GM21723 (cell line): ENCODE results near the gene ATP1A3.
"Not testable (repeated sequence)": the region's sequence is repeated elsewhere in the genome, so short reads cannot be mapped to it uniquely, and the experiment has no call there.

ENCODE experiments used
- ATAC-seq: cut with Tn5 transposase; IDR thresholded peaks from one replicate; pipeline ENCODE4 v1.9.1; 2021; ENCODE audit warnings: mild to moderate bottlenecking, moderate library complexity; ENCODE audit not compliant: unreplicated experiment

ATP1A3 gene

GRCh38 chr19:41955521-41955920, 38.5 kb downstream of the ATP1A3 start:
- no peak for ATAC-seq

DNA sequence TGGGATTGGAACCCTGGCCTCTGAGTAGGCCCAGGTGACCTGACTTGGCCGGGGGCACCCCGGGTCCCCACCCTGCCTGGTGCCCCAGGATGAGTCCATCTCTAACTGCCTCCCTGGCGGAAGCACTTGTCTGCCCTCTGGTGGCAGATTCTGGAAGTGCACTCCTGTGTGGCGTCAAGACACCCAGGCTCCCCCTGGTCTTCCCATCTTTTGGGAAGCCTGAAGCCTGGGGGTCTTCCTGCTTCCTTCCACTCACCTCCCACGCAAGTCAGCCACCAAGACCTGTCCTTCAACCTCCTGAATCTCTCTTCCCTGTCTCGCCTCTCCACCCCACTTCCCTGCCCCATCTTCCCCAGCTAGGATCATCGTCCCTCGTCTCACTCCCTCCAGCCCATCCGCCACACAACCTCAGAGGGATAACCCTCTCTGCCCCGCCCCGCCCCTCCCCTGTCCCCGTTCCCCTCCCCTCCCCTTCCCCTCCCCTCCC, 42.3 kb downstream of the ATP1A3 start:
- ATAC-seq = no peak

- no peak for ATAC-seq
These were observed 46.9 kb downstream of the ATP1A3 start for GRCh38 chr19:41947091-41947490.

GRCh38 chr19:41945135-41945766, 48.8 kb downstream of the ATP1A3 start:
- ATAC-seq = peak; percentile 73

DNA sequence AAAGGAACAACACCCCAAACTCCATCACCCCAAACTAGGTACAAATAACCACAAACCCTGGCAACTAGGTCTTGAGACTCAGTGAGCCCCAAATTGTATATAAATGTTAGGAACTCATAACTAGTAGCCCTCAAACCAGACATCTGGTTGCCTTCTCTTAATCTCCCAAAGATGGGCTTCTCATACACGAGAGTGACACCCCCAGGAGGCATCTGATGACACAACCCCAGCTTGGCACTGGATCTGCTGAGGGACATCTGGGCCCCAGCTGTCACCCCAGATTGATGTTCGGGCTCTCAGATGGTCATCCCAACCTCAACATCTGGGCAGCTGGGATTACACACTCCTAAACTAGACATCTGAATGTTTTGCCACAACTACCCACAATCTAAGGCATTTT, 49.7 kb downstream of the ATP1A3 start:
- no peak for ATAC-seq

- ATAC-seq = no peak
These were observed 52.4 kb downstream of the ATP1A3 start for GRCh38 chr19:41941410-41942202.

DNA sequence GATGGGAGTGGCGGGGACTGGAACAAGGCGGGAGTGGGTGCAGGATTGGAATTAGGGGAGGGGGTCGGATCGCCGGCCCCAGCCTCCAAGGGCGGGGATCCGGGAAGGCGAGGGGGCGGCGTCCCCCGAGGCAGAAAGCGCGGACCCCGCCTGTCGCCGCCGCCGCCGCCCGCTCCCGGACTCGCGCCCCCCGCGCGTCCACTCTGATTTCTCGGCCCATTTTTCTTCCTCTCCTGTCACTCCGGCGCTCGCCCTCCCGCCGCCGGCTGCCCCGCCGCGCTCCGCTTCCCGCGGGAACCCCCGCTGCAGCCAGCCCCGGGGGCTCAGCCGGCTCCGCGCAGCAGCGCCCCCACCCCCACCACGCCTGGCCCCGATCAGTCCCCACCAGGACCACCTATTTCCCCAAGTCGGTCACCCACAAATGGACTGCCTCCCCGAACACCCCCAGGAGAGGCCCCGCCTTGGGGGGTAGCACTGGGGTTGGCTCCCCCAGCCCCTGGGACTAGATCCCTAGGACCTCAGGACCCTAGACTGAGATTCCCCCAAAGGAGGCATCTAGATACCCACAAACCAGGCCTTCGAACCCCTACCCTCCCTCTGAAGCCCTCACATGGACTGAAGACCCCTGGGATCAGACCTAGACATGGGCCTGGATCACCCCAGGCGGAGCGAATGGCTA, 53.2 kb downstream of the ATP1A3 start:
- no peak for ATAC-seq

DNA sequence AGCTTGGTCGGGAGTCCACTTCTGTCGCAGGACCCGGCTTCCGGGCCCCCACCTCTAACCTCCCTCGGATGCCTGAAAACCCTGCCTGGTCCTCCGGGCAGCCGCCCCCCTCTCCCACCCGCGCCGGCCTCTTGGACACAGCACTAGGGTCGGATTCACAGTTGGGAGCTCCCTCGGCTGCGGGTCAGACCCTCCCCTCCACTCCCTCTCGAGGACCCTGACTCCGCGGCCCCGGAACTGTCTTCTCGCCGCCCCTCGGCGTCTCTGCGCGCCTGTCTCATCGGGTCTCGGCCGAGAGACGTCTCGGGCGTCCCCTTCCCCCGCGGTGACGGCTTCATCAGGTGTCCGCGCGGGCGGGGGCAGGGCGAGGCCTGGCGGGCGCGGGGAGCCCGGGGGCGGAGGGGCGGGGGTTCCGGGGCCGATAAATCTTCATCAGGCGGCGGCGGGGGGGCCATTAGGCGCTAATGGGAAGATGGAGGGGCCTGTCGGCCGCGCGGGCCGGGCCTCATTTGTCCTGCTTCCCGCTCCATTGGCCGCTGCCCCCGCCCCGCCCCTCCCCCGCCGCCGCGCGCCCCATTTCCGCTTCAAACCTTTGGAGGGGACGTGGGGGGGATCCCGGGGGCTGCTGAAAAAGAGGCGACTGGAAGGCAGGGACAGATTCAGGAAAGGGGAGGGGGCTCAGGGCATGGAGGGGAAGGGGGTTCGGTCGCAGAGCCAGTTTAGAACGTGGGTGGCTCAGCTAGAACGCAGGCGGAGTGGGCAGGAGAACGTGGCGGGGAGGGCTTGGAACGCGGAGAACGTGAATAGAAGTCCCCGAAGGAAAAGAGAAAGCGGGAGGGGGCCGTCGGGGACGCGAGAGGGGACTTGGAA, 53.9 kb downstream of the ATP1A3 start:
- ATAC-seq = no peak

- ATAC-seq = not testable (repeated sequence)
These were observed 54.8 kb downstream of the ATP1A3 start for GRCh38 chr19:41939209-41939608.

DNA sequence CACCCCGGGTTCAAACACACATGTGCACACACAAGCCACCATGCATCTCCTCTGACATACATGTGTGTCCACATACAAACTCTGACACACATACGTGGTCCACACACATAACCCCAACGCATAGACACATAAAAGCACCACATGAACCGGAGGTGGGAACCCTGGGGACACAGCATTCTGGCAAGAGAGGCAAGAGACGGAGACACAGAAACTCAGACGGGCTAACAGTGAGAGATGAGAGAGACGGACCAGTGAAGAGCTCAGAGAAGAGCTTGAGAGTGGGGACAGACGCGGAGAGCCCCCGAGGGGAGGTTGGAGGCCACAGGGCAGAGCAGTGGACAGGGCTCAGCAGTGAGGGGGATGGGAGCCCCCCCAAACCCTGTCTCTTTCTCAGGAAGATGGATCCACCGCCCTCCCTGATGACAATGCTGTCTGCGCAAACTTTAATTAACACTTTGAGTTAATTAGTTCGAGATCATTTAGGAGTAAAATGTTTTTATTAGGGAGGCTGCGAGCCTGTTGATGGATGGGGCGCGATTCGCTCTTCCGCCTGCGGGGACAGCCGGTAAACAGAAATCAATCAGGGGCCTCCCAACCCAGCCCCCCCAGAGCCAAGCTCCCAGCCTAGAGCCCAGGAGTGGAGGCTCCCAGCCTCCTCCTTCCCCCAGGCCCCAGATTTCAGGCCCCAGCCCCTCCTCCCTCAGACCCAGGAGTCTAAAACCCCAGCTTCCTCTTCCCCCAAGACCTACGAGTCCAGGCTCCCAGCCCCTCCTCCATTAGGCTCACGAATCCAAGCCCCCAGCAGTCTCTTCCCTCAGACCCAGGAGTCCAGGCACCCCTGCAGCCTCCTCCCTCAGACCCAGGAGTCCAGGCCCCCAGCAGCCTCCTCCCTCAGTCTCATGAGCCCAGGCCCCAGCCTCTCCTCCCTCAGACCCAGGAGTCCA, 56.2 kb downstream of the ATP1A3 start:
- no peak for ATAC-seq

DNA sequence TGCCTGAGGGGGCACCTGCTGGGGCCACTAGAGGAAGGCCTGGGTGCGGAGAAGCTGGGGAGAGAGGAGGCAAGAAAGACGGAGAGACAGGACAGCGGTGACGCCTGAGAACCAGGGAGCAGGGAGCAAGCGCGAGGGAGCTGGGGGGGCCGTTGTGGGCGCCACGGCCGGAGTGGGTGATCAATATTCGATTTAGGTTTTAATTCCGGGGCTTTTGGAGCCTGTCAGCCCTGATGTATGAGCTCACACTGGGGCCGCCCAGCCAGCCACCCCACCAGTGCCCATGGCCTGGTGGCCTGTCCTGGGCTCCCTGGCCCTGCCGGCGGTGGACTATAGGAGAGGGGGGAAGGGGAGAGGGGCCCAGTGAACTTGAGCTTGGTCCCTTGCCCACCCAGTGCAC, 57.1 kb downstream of the ATP1A3 start:
- no peak for ATAC-seq

- ATAC-seq = no peak
These were observed 57.6 kb downstream of the ATP1A3 start for GRCh38 chr19:41936416-41936850.

DNA sequence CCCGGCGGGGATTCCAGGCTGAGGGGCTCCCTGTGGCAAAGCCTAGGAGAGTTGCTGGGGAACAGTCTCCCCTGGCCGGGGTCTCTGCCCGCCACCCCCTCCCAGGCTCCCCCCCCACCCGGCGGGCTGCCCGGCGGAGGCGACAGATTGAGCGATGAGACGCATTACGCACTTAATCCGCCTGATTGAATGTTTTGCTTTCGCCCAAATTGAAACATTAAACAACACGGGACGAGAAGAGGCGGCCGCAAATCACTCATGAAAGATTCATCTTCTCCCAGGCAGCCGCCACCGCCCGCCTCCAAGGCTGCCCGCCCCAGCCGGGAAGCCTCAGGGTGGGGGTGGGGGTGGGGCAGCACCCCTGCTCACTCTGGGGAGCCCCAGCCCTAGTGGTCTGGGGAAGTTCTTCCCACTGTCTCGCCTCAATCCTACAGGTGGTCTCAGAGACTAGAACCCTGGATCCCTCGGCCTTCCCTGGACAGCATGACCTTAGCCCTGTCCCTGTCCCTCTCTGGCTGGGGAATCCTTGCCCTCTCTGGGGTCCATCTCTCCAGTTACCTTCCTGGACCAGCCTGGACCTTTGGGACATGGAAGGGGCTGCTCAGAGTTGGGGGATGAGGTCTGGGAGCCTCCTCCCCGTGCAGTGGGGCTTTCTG, 58.1 kb downstream of the ATP1A3 start:
- no peak for ATAC-seq

- no peak for ATAC-seq
These were observed 59.1 kb downstream of the ATP1A3 start for GRCh38 chr19:41934849-41935374.

DNA sequence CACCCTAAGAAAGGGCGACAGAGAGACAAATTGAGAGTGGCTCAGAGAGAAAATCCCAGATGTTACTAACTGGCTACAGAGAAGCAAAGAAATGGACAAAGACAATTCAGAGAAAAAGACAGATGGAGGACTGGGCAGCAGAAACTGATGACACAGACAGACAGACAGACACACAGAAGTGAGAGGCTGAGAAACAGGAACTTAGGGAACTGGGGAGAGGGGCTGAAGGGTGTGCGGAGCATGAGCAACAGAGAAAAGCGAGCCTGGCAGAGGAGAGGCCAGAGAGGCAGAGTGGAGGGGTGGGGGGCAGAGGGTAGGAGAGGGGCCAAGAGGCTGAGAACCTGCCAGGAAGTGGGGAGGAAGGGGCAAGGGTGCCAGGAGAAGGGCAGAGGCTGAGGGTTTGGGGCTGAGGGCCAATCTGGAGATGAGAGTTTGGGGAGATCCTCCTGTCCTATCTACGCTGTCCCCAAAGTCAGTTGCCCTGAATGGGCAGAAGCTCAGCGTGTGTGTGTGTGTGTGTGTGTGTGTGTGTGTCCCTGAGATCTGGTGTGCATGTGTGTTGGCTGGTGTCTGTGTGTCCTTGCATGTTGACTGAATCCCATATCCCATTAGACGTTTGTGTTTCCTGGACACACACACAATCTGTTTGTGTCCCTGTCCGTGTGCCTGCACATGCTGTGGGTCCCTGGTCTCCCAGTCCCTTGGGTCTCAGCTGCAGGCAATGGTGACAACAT, 60.2 kb downstream of the ATP1A3 start:
- no peak for ATAC-seq

DNA sequence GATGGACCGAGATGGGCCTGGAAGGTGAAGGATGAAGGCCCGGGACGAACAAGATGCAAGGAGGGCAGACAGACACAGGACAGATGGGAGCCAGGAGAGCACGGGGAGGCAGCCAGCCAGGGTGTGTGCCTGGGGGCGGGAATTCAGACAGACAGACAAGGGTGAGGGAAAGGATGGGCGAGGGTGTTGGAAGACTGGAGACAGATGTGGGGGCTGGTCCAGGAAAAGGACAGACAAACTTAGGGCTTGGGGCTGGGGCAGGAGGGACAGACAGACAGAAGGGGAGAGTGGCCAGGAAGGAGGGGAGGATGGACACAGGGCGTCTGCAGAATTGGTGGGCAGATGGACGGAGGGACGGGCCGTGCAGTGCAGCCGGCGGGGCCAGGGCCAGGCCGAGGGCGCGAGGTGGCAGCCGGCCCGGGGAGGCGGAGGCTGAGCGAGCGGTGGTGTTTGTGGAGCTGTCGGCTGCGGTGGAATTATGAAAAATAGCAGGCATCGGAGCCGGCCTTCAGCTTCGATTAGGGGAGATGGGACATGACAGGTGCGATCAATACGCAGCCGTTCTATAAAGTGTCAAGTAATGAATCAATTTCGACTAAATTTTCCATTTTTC, 61.2 kb downstream of the ATP1A3 start:
- no peak for ATAC-seq

DNA sequence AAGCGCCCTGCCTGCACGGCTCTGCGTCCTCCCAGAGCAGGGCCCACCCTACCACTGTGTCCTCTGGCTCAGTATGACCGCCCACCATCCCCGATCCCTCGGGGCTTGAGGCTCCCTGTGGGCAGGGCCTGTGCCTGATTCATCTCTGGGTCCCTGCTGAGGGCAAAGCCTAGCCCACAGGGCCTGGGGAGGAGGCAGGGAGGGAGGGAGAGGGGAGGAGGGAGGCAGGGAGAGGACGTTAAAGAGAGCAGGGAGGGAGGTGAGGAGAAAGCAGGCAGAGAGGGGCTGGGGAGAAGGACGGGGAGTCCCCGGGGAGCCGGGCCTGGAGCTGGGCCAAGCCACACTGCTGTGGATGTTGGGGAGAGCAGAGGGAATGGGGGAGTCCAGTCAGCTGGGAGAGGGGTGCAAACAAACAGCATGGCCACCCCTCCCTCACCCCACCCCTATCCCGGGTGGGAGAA, 61.7 kb downstream of the ATP1A3 start:
- no peak for ATAC-seq
